HepG2 (cell line): ENCODE results near the gene KATNA1. TPM values are rescaled to one million over a fixed set of nuclear protein-coding genes. Genes with fewer than 3 reads are reported as not detected.

Source experiments
- CAMTA2 ChIP-seq: sonication (generic); formaldehyde crosslinking; IDR thresholded peaks from 2 replicates; pipeline ENCODE4 v1.4.0; 2020; ENCODE audit warnings: mild to moderate bottlenecking, missing genetic modification reagents, borderline replicate concordance
- CSRNP2 ChIP-seq: sonication (generic); formaldehyde crosslinking; conservative IDR thresholded peaks from 2 replicates; pipeline ENCODE4 v1.8.0; 2022; ENCODE audit warnings: low read depth, missing genetic modification reagents
- EZH2 ChIP-seq: conservative IDR thresholded peaks from 2 replicates; pipeline ENCODE4 v1.6.1; 2012; ENCODE audit warnings: mild to moderate bottlenecking, low read depth, low read length, moderate library complexity
- HDAC2 ChIP-seq: sonication (generic); formaldehyde crosslinking; IDR thresholded peaks from 2 replicates; pipeline ENCODE4 v1.4.0; 2020; ENCODE audit warnings: missing genetic modification reagents
- MAZ ChIP-seq, 2 experiments: sonication (generic) in 1 of 2; formaldehyde crosslinking in 1 of 2; IDR thresholded peaks; 2 replicates each; pipeline versions ENCODE4 v1.5.0 to v1.6.1; 2012 to 2020; ENCODE audit warnings: low read depth in 2 of 2, mild to moderate bottlenecking in 2 of 2, borderline replicate concordance in 1 of 2, improper control_type of control experiment in 1 of 2, low read length in 1 of 2, missing genetic modification reagents in 1 of 2, moderate library complexity in 1 of 2
- NFKB2 ChIP-seq: sonication (generic); formaldehyde crosslinking; IDR thresholded peaks from 2 replicates; pipeline ENCODE4 v1.4.0; 2020; ENCODE audit warnings: missing genetic modification reagents, borderline replicate concordance
- NRL ChIP-seq: sonication (generic); formaldehyde crosslinking; IDR thresholded peaks from 2 replicates; pipeline ENCODE4 v1.5.0; 2020; ENCODE audit warnings: missing genetic modification reagents, mild to moderate bottlenecking, moderate library complexity, borderline replicate concordance
- RBM22 ChIP-seq: fragments of 200-400 bp; formaldehyde crosslinking; optimal IDR thresholded peaks from 2 replicates; pipeline ENCODE3; 2017; ENCODE audit warnings: mild to moderate bottlenecking, low read length, moderate library complexity
- TAF15 ChIP-seq: fragments of 200-400 bp; formaldehyde crosslinking; IDR thresholded peaks from one replicate; pipeline ENCODE4 v1.6.1; 2018; ENCODE audit warnings: mild to moderate bottlenecking, low read depth, low read length; ENCODE audit not compliant: poor library complexity, severe bottlenecking
- TBL1XR1 ChIP-seq: fragments of 150-350 bp; IDR thresholded peaks from 2 replicates; pipeline ENCODE4 v1.6.1; 2014; ENCODE audit warnings: borderline replicate concordance, low read length; ENCODE audit not compliant: partially characterized antibody
- TFE3 ChIP-seq: IDR thresholded peaks from 2 replicates; pipeline ENCODE4 v1.6.1; 2016
- TRIM24 ChIP-seq: sonication (generic); formaldehyde crosslinking; IDR thresholded peaks from 2 replicates; pipeline ENCODE4 v1.8.0; 2022; ENCODE audit warnings: mild to moderate bottlenecking, missing genetic modification reagents
- ZFP90 ChIP-seq: sonication (generic); formaldehyde crosslinking; IDR thresholded peaks from 2 replicates; pipeline ENCODE4 v1.8.0; 2022; ENCODE audit warnings: missing genetic modification reagents, mild to moderate bottlenecking, inconsistent platforms, borderline replicate concordance
- ZKSCAN1 ChIP-seq: fragments of 150-350 bp; IDR thresholded peaks from 2 replicates; pipeline ENCODE4 v1.6.1; 2014; ENCODE audit warnings: low read length
- ZNF317 ChIP-seq: sonication (generic); formaldehyde crosslinking; IDR thresholded peaks from 2 replicates; pipeline ENCODE4 v1.5.0; 2020; ENCODE audit warnings: mild to moderate bottlenecking, missing genetic modification reagents
- polyA plus RNA-seq, 8 experiments: library from polyadenylated mRNA; depleted of rRNA in 3 of 8; stranded (reverse) in 7 of 8; unstranded in 1 of 8; fragments of >200 nt; fragmentation: Illumina TruSeq in 4 of 8; extraction: Trizol in 4 of 8; gene quantifications; 2 replicates each; pipeline versions ENCODE4 v1.2.1 to v1.2.3, GENCODE V29; 2011 to 2016; ENCODE audit warnings: low read depth in 4 of 8, missing spikeins in 1 of 8, mixed read lengths in 1 of 8; ENCODE audit not compliant: insufficient read depth in 1 of 8
- total RNA-seq, 5 experiments: library from RNA; depleted of rRNA; stranded (reverse); fragments of >200 nt; fragmentation: Illumina TruSeq; extraction: Trizol; gene quantifications; 2 replicates each; pipeline ENCODE4 v1.2.3, GENCODE V29; 2016; ENCODE audit warnings: low read depth in 1 of 5
- TF ChIP-seq, protein P1 (sequence below): sonication (generic); formaldehyde crosslinking; IDR thresholded peaks from 2 replicates; pipeline ENCODE4 v1.5.0; 2020; ENCODE audit warnings: mild to moderate bottlenecking, missing genetic modification reagents, borderline replicate concordance
- TF ChIP-seq, protein P2 (sequence below): sonication (generic); formaldehyde crosslinking; IDR thresholded peaks from 2 replicates; pipeline ENCODE4 v1.5.0; 2020; ENCODE audit warnings: mild to moderate bottlenecking, missing genetic modification reagents

The KATNA1 gene
- total and polyA plus RNA-seq, 2 of the 13 experiments (the other 11 are each of a cell fraction or from before 2014, with no cell fraction given): 14.8 to 25.3 TPM

DNA sequence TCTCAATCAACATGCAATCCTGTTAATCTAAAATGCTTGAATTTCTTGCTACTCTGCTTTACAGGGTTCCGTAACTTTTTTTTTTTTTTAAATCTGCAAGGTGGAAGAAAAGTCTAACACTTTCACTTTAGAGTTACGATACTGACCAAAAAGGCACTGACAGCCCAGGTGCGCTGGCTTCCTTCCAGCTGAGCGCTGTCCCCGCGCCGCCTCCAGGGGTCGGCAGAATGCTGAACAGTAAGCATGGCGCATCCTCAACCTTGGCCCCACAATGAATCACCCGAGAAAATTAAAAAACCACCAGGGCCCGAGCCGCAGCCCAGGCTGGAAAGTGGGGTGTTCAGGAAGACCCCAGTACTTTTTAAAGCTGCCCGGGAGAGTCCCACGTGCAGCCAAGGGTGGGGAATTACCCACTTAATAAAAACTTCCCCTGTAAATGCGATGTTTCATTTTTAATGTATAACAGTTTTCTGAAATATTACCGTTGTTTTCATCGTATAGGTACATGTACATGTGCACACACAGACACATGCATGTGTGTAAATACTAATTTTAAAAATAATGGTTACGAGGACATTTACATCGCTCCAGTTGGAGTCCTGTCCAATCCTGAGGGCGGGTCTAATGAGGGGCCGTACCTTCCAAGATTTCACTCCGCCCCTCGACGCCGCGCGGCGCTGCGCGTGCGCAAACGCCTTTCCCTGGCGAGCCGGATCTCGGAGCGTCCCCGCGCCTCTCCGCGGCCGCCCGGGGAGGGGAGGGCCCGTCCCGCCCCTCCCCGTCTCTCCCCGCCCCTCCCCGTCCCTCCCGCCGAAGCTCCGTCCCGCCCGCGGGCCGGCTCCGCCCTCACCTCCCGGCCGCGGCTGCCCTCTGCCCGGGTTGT is 82.7 kb downstream of the KATNA1 start, which contains the start of gene GINM1 (continued):
- no peak for TF ChIP-seq CSRNP2 (CRISPR knock-in tag)
- TF ChIP-seq ZFP90 (CRISPR knock-in tag): no peak
- no peak for TF ChIP-seq RBM22
- no peak for TF ChIP-seq NRL (CRISPR knock-in tag)
- no peak for TF ChIP-seq TFE3 (CRISPR knock-in tag)
- peak; percentile 73; the same call in 1 of the 2 replicates for TF ChIP-seq HDAC2 (CRISPR knock-in tag)
- no peak for TF ChIP-seq TBL1XR1
- TF ChIP-seq TAF15: no peak
- peak; percentile 79 for TF ChIP-seq MAZ (IDR thresholded peaks at IDR 0.05; ENCODE audit: borderline replicate concordance, low read depth, low read length)
- TF ChIP-seq MAZ (CRISPR knock-in tag; IDR thresholded peaks at IDR 0.05; ENCODE audit: low read depth): no peak; the same call in 1 of the 2 replicates
- peak; percentile 10; the same call in 1 of the 2 replicates for TF ChIP-seq NFKB2
- no peak for TF ChIP-seq EZH2
- TF ChIP-seq, protein P1, sequence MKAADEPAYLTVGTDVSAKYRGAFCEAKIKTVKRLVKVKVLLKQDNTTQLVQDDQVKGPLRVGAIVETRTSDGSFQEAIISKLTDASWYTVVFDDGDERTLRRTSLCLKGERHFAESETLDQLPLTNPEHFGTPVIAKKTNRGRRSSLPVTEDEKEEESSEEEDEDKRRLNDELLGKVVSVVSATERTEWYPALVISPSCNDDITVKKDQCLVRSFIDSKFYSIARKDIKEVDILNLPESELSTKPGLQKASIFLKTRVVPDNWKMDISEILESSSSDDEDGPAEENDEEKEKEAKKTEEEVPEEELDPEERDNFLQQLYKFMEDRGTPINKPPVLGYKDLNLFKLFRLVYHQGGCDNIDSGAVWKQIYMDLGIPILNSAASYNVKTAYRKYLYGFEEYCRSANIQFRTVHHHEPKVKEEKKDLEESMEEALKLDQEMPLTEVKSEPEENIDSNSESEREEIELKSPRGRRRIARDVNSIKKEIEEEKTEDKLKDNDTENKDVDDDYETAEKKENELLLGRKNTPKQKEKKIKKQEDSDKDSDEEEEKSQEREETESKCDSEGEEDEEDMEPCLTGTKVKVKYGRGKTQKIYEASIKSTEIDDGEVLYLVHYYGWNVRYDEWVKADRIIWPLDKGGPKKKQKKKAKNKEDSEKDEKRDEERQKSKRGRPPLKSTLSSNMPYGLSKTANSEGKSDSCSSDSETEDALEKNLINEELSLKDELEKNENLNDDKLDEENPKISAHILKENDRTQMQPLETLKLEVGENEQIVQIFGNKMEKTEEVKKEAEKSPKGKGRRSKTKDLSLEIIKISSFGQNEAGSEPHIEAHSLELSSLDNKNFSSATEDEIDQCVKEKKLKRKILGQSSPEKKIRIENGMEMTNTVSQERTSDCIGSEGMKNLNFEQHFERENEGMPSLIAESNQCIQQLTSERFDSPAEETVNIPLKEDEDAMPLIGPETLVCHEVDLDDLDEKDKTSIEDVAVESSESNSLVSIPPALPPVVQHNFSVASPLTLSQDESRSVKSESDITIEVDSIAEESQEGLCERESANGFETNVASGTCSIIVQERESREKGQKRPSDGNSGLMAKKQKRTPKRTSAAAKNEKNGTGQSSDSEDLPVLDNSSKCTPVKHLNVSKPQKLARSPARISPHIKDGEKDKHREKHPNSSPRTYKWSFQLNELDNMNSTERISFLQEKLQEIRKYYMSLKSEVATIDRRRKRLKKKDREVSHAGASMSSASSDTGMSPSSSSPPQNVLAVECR: peak; percentile 50; the same call in 1 of the 2 replicates
- TF ChIP-seq ZNF317: 0 out of 2 replicates have a peak, but pooled peaks have one; percentile 28
- no peak for TF ChIP-seq TRIM24 (CRISPR knock-in tag)
- TF ChIP-seq CAMTA2 (CRISPR knock-in tag): no peak
- TF ChIP-seq, protein P2, sequence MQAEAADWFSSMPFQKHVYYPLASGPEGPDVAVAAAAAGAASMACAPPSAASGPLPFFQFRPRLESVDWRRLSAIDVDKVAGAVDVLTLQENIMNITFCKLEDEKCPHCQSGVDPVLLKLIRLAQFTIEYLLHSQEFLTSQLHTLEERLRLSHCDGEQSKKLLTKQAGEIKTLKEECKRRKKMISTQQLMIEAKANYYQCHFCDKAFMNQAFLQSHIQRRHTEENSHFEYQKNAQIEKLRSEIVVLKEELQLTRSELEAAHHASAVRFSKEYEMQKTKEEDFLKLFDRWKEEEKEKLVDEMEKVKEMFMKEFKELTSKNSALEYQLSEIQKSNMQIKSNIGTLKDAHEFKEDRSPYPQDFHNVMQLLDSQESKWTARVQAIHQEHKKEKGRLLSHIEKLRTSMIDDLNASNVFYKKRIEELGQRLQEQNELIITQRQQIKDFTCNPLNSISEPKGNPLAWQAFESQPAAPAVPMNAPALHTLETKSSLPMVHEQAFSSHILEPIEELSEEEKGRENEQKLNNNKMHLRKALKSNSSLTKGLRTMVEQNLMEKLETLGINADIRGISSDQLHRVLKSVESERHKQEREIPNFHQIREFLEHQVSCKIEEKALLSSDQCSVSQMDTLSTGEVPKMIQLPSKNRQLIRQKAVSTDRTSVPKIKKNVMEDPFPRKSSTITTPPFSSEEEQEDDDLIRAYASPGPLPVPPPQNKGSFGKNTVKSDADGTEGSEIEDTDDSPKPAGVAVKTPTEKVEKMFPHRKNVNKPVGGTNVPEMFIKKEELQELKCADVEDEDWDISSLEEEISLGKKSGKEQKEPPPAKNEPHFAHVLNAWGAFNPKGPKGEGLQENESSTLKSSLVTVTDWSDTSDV (CRISPR knock-in tag): no peak
- no peak; the same call in 1 of the 2 replicates for TF ChIP-seq ZKSCAN1
